ENCODE data around the gene HES6. TPM values are rescaled to one million over a fixed set of nuclear protein-coding genes. Genes with fewer than 3 reads are reported as not detected.

Gene HES6
- total RNA-seq, 4 donors from 2014 or later = 26.6 to 128 (median 51.1) TPM

GRCh38 chr2:238233625-238234024 lies 6.2 kb downstream of the HES6 start:
- Histone ChIP-seq H3K27me3 (no peaks in the 10 kb centered on the region), H3K36me3 (no peaks in the 10 kb centered on the region), H3K9me3 (peaks cover 0 to under 1% (median 0%) of the 10 kb centered on the region in 4 donors), H3K27ac (no peak overlapping the region), H3K4me1 (peaks cover 0 to 9% (median 2%) of the 10 kb centered on the region in 4 donors), H3K4me3 (no peak overlapping the region)
- no peak for DNase-seq
- no peak for TF ChIP-seq CTCF (IDR thresholded peaks at IDR 0.05)

GRCh38 chr2:238231809-238232208 lies 8.0 kb downstream of the HES6 start:
- no peaks in the 10 kb centered on the region for H3K27me3 ChIP-seq
- peak overlapping the region in 3 of 4 donors; percentile 54 to 56 (median 55) for H3K4me3 ChIP-seq
- DNase-seq = no peak
- H3K4me1 ChIP-seq = peaks cover 0 to 7% (median 2%) of the 10 kb centered on the region in 4 donors
- TF ChIP-seq POLR2A (IDR thresholded peaks at IDR 0.05) (no peak), CTCF (IDR thresholded peaks at IDR 0.05) (no peak)
- no peaks in the 10 kb centered on the region for H3K36me3 ChIP-seq
- no peak overlapping the region for H3K27ac ChIP-seq
- no peaks in the 10 kb centered on the region for H3K9me3 ChIP-seq

- H3K27ac ChIP-seq = peak overlapping the region in 2 of 4 donors; percentile 13 to 27
- no peak for TF ChIP-seq POLR2A (IDR thresholded peaks at IDR 0.05)
- TF ChIP-seq CTCF (IDR thresholded peaks at IDR 0.05) = no peak
- no peaks in the 10 kb centered on the region for H3K27me3 ChIP-seq
- DNase-seq = peak; percentile 76 to 91 (median 77)
- H3K36me3 ChIP-seq = no peaks in the 10 kb centered on the region
- H3K4me1 ChIP-seq = peaks cover 0 to 7% (median 2%) of the 10 kb centered on the region in 4 donors
- peak overlapping the region; percentile 54 to 64 (median 56) for H3K4me3 ChIP-seq
- no peaks in the 10 kb centered on the region for H3K9me3 ChIP-seq
Observed at GRCh38 chr2:238231251-238231793, 8.5 kb downstream of the HES6 start.

- peaks cover 0 to 7% (median 2%) of the 10 kb centered on the region in 4 donors for H3K4me1 ChIP-seq
- peak overlapping the region in 2 of 4 donors; percentile 13 to 27 for H3K27ac ChIP-seq
- H3K36me3 ChIP-seq = no peaks in the 10 kb centered on the region
- H3K4me3 ChIP-seq = peak overlapping the region in 3 of 4 donors; percentile 54 to 56 (median 55)
- H3K9me3 ChIP-seq = no peaks in the 10 kb centered on the region
- no peak for TF ChIP-seq POLR2A (IDR thresholded peaks at IDR 0.05)
- no peaks in the 10 kb centered on the region for H3K27me3 ChIP-seq
- DNase-seq = no peak
Observed at GRCh38 chr2:238230699-238231098, 9.1 kb downstream of the HES6 start.

GRCh38 chr2:238228700-238229099 lies 11.1 kb downstream of the HES6 start:
- H3K27me3 ChIP-seq = no peaks in the 10 kb centered on the region
- no peak overlapping the region for H3K4me3 ChIP-seq
- no peaks in the 10 kb centered on the region for H3K9me3 ChIP-seq
- no peaks in the 10 kb centered on the region for H3K36me3 ChIP-seq
- peak overlapping the region in 1 of 4 donors; percentile 51 for H3K27ac ChIP-seq
- no peak for DNase-seq
- TF ChIP-seq POLR2A (IDR thresholded peaks at IDR 0.05) (no peak), CTCF (IDR thresholded peaks at IDR 0.05) (no peak)
- H3K4me1 ChIP-seq = peaks cover 0 to 7% (median 0%) of the 10 kb centered on the region in 4 donors

- Histone ChIP-seq H3K4me3 (no peak overlapping the region), H3K27ac (no peak overlapping the region), H3K9me3 (no peaks in the 10 kb centered on the region), H3K4me1 (peaks cover 0 to 7% (median 0%) of the 10 kb centered on the region in 4 donors), H3K36me3 (no peaks in the 10 kb centered on the region), H3K27me3 (no peaks in the 10 kb centered on the region)
- no peak for DNase-seq
- no peak for TF ChIP-seq POLR2A (IDR thresholded peaks at IDR 0.05)
- TF ChIP-seq CTCF (IDR thresholded peaks at IDR 0.05) = no peak
Observed at GRCh38 chr2:238227587-238228032, 12.2 kb downstream of the HES6 start.

Measured in Peyer's patch (tissue), 4 donors.